GM06990 (cell line): ENCODE data around the gene LARP4B.
A peak's percentile ranks its signal among the peaks of the same experiment; 100 is the strongest.

Experiments
- DNase-seq: peaks from one replicate; pipeline ENCODE4 v3.0.0-alpha.2; 2011; ENCODE audit not compliant: insufficient read length; ENCODE audit errors: extremely low read depth
- H3K27me3 ChIP-seq: replicated peaks from 2 replicates; pipeline ENCODE4 v1.6.0; 2011; ENCODE audit warnings: low read length; ENCODE audit not compliant: control insufficient read depth, insufficient read depth
- H3K36me3 ChIP-seq: 2 replicates; pipeline ENCODE4 v1.5.1; 2011; ENCODE audit warnings: low read length; ENCODE audit not compliant: control insufficient read depth, insufficient read depth
- H3K4me3 ChIP-seq: replicated peaks from 2 replicates; pipeline ENCODE4 v1.5.1; 2011; ENCODE audit warnings: low read depth, mild to moderate bottlenecking, control low read depth, low read length
- CTCF ChIP-seq: IDR thresholded peaks from 2 replicates; pipeline ENCODE4 v1.5.1; 2011; ENCODE audit warnings: low read length, control low read depth, mild to moderate bottlenecking, inconsistent platforms; ENCODE audit not compliant: insufficient read depth, poor library complexity, severe bottlenecking

LARP4B gene

GRCh38 chr10:791639-792038 lies 139.9 kb downstream of the LARP4B start:
- no peak for TF ChIP-seq CTCF
- Histone ChIP-seq H3K27me3 (no peaks in the 10 kb centered on the region; the same call in 1 of the 2 replicates), H3K36me3 (no peaks in the 10 kb centered on the region), H3K4me3 (no peak overlapping the region)
- DNase-seq, result no peak

GRCh38 chr10:790821-791551 lies 140.5 kb downstream of the LARP4B start:
- no peak for DNase-seq
- no peak overlapping the region for H3K4me3 ChIP-seq
- no peak for TF ChIP-seq CTCF
- no peaks in the 10 kb centered on the region; the same call in 1 of the 2 replicates for H3K27me3 ChIP-seq
- no peaks in the 10 kb centered on the region for H3K36me3 ChIP-seq

- Histone ChIP-seq H3K36me3 (no peaks in the 10 kb centered on the region), H3K4me3 (no peak overlapping the region), H3K27me3 (no peaks in the 10 kb centered on the region; the same call in 1 of the 2 replicates)
- no peak for DNase-seq
- no peak for TF ChIP-seq CTCF
Measured at GRCh38 chr10:789831-790701, 141.4 kb downstream of the LARP4B start.

- DNase-seq, result no peak
- peak; percentile 46 for TF ChIP-seq CTCF
Measured at GRCh38 chr10:788796-789748, 142.4 kb downstream of the LARP4B start.

GRCh38 chr10:787933-788651 lies 143.4 kb downstream of the LARP4B start:
- Histone ChIP-seq H3K4me3 (no peak overlapping the region), H3K36me3 (no peaks in the 10 kb centered on the region), H3K27me3 (no peaks in the 10 kb centered on the region; the same call in 1 of the 2 replicates)
- TF ChIP-seq CTCF, result no peak
- no peak for DNase-seq

More at GRCh38 chr10:788796-789748, 142.4 kb downstream of the LARP4B start:
- Histone ChIP-seq H3K4me3 (no peak overlapping the region), H3K36me3 (no peaks in the 10 kb centered on the region), H3K27me3 (no peaks in the 10 kb centered on the region; the same call in 1 of the 2 replicates)
